Endodermal cell (in vitro differentiated cells): ENCODE results near the gene TBC1D32. TPM values are rescaled to one million over a fixed set of nuclear protein-coding genes. Genes with fewer than 3 reads are reported as not detected.
"Not testable (repeated sequence)": the region's sequence is repeated elsewhere in the genome, so short reads cannot be mapped to it uniquely, and the experiment has no call there.

Experiments
- DNase-seq: peaks from one replicate; pipeline ENCODE4 v3.0.0-alpha.2; 2017
- H3K27ac ChIP-seq: 2 replicates; pipeline ENCODE4 v1.5.1; 2013; ENCODE audit warnings: mild to moderate bottlenecking, low read depth, low read length, moderate library complexity
- H3K27me3 ChIP-seq: 2 replicates; pipeline ENCODE4 v1.6.1; 2013; ENCODE audit warnings: mild to moderate bottlenecking, low read length, moderate library complexity; ENCODE audit not compliant: insufficient read depth, control insufficient read depth, poor library complexity, severe bottlenecking
- H3K36me3 ChIP-seq: 2 replicates; pipeline ENCODE4 v1.7.0; 2013; ENCODE audit warnings: mild to moderate bottlenecking, low read length, moderate library complexity; ENCODE audit not compliant: control insufficient read depth, insufficient read depth
- H3K4me1 ChIP-seq: one replicate; pipeline ENCODE4 v1.7.0; 2013; ENCODE audit warnings: low read length; ENCODE audit not compliant: control insufficient read depth, insufficient read depth
- H3K4me3 ChIP-seq: 2 replicates; pipeline ENCODE4 v1.5.1; 2013; ENCODE audit warnings: mild to moderate bottlenecking, low read length, moderate library complexity
- H3K9ac ChIP-seq: 2 replicates; pipeline ENCODE4 v1.6.1; 2013; ENCODE audit warnings: mild to moderate bottlenecking, low read length, moderate library complexity; ENCODE audit not compliant: poor library complexity, severe bottlenecking; ENCODE audit errors: extremely low read depth
- H3K9me3 ChIP-seq: 2 replicates; pipeline ENCODE4 v1.6.1; 2013; ENCODE audit warnings: mild to moderate bottlenecking, low read length, moderate library complexity; ENCODE audit not compliant: control insufficient read depth
- H3K27ac Mint-ChIP-seq: 2 replicates; pipeline ENCODE4 v1.8.0; 2020; ENCODE audit warnings: mixed read lengths
- H3K27me3 Mint-ChIP-seq: 2 replicates; pipeline ENCODE4 v1.8.0; 2021; ENCODE audit warnings: mild to moderate bottlenecking, mixed read lengths; ENCODE audit not compliant: insufficient read depth
- H3K36me3 Mint-ChIP-seq: 2 replicates; pipeline ENCODE4 v1.8.0; 2020; ENCODE audit warnings: low read depth, mixed read lengths
- H3K4me1 Mint-ChIP-seq: 2 replicates; pipeline ENCODE4 v1.8.0; 2020; ENCODE audit warnings: mixed read lengths
- H3K4me3 Mint-ChIP-seq: 2 replicates; pipeline ENCODE4 v1.8.0; 2020; ENCODE audit warnings: mild to moderate bottlenecking, moderate library complexity, mixed read lengths
- H3K9me3 Mint-ChIP-seq: 2 replicates; pipeline ENCODE4 v1.8.0; 2020; ENCODE audit warnings: mild to moderate bottlenecking, mixed read lengths
- CTCF ChIP-seq: fragments of 200-600 bp; sonication (generic); conservative IDR thresholded peaks from 2 replicates; pipeline ENCODE4 v1.5.0; 2021; ENCODE audit warnings: antibody characterized with exemption, mild to moderate bottlenecking
- WGBS, 2 experiments: methylation state at CpG; one replicate each; pipeline versions ENCODE4 v1.1.5 to v1.1.7; 2013; ENCODE audit warnings: missing lambda C conversion rate in 2 of 2, mixed read lengths in 1 of 2; ENCODE audit not compliant: insufficient coverage in 1 of 2, insufficient read length in 1 of 2; 5-methylcytosine and 5-hydroxymethylcytosine counted together
- total RNA-seq, 2 donors: library from RNA; stranded (reverse); fragmentation: NEBNext Ultra II Directional in 1 of 2; extraction: Animal tissue kit (Norgen Biotek cat#: 25700) in 1 of 2; gene quantifications; 2 replicates in 1 of 2; 3 replicates in 1 of 2; pipeline ENCODE4 v1.2.1, GENCODE V29; 2021

Gene TBC1D32
- total RNA-seq, 2 donors from 2014 or later = 16.5 to 21.4 TPM

GRCh38 chr6:121187200-121187832, 147.0 kb downstream of the TBC1D32 start:
- WGBS, 2 experiments = 75% methylated on average over 1 of the region's 1 CpG; no CpG with 5 or more reads in 1 of the 2 experiments
- no peak overlapping the region for H3K27ac Mint-ChIP-seq
- no peaks in the 10 kb centered on the region for H3K4me1 ChIP-seq
- no peaks in the 10 kb centered on the region for H3K9me3 ChIP-seq
- H3K27ac ChIP-seq = no peak overlapping the region
- peaks cover 10% of the 10 kb centered on the region for H3K4me1 Mint-ChIP-seq
- no peak overlapping the region for H3K9ac ChIP-seq
- no peaks in the 10 kb centered on the region for H3K27me3 Mint-ChIP-seq
- TF ChIP-seq CTCF = no peak
- H3K27me3 ChIP-seq = no peaks in the 10 kb centered on the region
- H3K4me3 ChIP-seq = no peak overlapping the region
- H3K36me3 ChIP-seq = no peaks in the 10 kb centered on the region
- H3K9me3 Mint-ChIP-seq = no peaks in the 10 kb centered on the region
- no peaks in the 10 kb centered on the region for H3K36me3 Mint-ChIP-seq
- no peak for DNase-seq
- no peak overlapping the region for H3K4me3 Mint-ChIP-seq

- H3K27me3 Mint-ChIP-seq = no peaks in the 10 kb centered on the region
- Histone ChIP-seq H3K27ac (no peak overlapping the region), H3K36me3 (no peaks in the 10 kb centered on the region), H3K4me1 (no peaks in the 10 kb centered on the region), H3K4me3 (no peak overlapping the region), H3K9me3 (peaks cover under 1% of the 10 kb centered on the region), H3K9ac (no peak overlapping the region), H3K27me3 (no peaks in the 10 kb centered on the region)
- no peak for TF ChIP-seq CTCF
- no peak overlapping the region for H3K4me3 Mint-ChIP-seq
- no peak overlapping the region for H3K27ac Mint-ChIP-seq
- H3K9me3 Mint-ChIP-seq = peaks cover 7% of the 10 kb centered on the region
- DNase-seq = no peak
- H3K4me1 Mint-ChIP-seq = peaks cover 10% of the 10 kb centered on the region
- WGBS, 2 experiments = 80 to 90% methylated on average over 1 of the region's 1 CpG
- H3K36me3 Mint-ChIP-seq = peaks cover 15% of the 10 kb centered on the region
Observed at GRCh38 chr6:121183742-121184141, 150.5 kb downstream of the TBC1D32 start.

GRCh38 chr6:121175827-121176226, 158.5 kb downstream of the TBC1D32 start:
- Histone ChIP-seq H3K9me3 (peaks cover 13% of the 10 kb centered on the region), H3K27me3 (no peaks in the 10 kb centered on the region), H3K36me3 (no peaks in the 10 kb centered on the region), H3K4me1 (no peaks in the 10 kb centered on the region), H3K4me3 (no peak overlapping the region), H3K9ac (no peak overlapping the region), H3K27ac (no peak overlapping the region)
- Mint-ChIP-seq H3K4me1 (peaks cover 4% of the 10 kb centered on the region), H3K4me3 (no peak overlapping the region), H3K36me3 (peaks cover 20% of the 10 kb centered on the region), H3K27ac (no peak overlapping the region), H3K9me3 (peaks cover 5% of the 10 kb centered on the region), H3K27me3 (no peaks in the 10 kb centered on the region)
- no peak for TF ChIP-seq CTCF
- WGBS, 2 experiments = 94 to 100% methylated on average over 1 to 2 of the region's 3 CpGs
- DNase-seq = no peak

- 100% methylated on average over 1 of the region's 1 CpG; no CpG with 5 or more reads in 1 of the 2 experiments for WGBS, 2 experiments
- H3K4me3 Mint-ChIP-seq, H3K4me1 Mint-ChIP-seq: not testable (repeated sequence)
Observed at GRCh38 chr6:121172451-121172850, 161.8 kb downstream of the TBC1D32 start.

More at GRCh38 chr6:121172451-121172850, 161.8 kb downstream of the TBC1D32 start:
- H3K36me3 ChIP-seq, H3K27ac ChIP-seq, H3K27me3 ChIP-seq, H3K9me3 Mint-ChIP-seq, DNase-seq, H3K27ac Mint-ChIP-seq, H3K4me1 ChIP-seq, H3K27me3 Mint-ChIP-seq, H3K4me3 ChIP-seq, H3K9ac ChIP-seq, H3K9me3 ChIP-seq: not testable (repeated sequence)
- peaks cover 12% of the 10 kb centered on the region for H3K36me3 Mint-ChIP-seq
